HG02610 (cell line): ENCODE results near the gene DNAH14.
A peak's percentile ranks its signal among the peaks of the same experiment; 100 is the strongest.

Experiments
- ATAC-seq: cut with Tn5 transposase; IDR thresholded peaks from one replicate; pipeline ENCODE4 v1.9.1; 2021; ENCODE audit warnings: mild to moderate bottlenecking, moderate library complexity; ENCODE audit not compliant: unreplicated experiment

DNAH14 gene

DNA sequence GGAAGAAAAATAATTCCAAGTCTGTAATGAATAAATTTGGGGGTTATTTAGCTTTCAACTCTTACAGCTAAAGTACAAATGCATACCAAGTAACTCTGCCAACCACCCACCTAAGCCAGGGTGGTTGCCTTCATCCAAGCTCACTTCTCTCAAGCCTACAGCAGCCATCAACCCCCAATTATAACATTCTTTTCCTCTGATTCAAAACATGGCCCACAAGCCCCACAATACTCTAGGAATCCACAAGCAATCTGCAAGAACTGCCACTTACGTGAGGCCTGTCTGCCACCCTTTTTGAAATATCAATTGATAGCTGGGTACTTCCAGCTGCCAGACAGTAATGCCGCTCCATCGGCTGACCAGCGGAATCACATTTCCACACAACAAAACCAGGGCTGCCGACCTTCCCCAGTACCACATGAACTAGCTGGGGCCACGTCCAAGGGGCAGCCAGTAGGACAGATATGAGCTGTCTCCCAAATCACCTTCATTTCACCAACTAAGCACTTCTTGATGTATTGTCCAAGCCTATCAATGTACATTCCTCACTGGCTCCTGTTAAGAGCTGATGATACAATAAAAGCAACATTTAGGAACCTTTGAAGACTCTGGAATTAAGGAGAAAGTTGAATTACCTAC lies 495.2 kb downstream of the DNAH14 start:
- ATAC-seq, result no peak

DNA sequence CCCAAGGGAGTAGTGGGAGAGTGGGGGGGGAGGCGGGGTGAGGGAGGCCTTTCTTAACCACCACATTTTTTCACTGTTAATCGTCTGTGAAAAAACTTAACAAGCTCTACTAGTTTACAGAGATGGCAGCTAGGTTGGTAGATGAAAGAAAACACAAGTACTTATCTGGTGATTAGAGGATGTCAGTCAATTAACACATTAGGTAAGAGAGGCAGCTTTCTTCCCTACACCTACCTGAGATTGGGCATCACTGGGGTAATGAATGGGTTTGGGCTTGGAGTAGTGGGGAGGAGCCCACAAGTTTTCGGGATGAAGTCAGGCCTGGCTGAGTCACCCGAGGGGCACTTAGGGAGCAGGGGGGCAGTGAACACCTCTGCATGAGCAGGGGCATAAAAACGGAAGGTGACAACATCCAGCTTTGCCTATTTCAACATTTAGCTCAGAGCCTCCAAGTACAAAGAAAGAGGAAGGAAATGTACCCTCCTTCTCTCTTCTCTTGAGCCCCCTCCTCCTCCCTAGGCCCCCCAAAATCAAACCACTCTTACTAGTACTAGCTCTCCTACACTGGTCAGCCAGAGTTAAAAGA lies 495.8 kb downstream of the DNAH14 start:
- no peak for ATAC-seq

GRCh38 chr1:225426395-225427234 lies 497.1 kb downstream of the DNAH14 start:
- ATAC-seq, result no peak

GRCh38 chr1:225427235-225428067 lies 498.0 kb downstream of the DNAH14 start, which contains the start of gene LBR:
TSS of gene LBR (minus strand) at chr1:225428038. CDS start at chr1:225424075, 3,963 bp downstream.
- peak; percentile 34 for ATAC-seq

DNA sequence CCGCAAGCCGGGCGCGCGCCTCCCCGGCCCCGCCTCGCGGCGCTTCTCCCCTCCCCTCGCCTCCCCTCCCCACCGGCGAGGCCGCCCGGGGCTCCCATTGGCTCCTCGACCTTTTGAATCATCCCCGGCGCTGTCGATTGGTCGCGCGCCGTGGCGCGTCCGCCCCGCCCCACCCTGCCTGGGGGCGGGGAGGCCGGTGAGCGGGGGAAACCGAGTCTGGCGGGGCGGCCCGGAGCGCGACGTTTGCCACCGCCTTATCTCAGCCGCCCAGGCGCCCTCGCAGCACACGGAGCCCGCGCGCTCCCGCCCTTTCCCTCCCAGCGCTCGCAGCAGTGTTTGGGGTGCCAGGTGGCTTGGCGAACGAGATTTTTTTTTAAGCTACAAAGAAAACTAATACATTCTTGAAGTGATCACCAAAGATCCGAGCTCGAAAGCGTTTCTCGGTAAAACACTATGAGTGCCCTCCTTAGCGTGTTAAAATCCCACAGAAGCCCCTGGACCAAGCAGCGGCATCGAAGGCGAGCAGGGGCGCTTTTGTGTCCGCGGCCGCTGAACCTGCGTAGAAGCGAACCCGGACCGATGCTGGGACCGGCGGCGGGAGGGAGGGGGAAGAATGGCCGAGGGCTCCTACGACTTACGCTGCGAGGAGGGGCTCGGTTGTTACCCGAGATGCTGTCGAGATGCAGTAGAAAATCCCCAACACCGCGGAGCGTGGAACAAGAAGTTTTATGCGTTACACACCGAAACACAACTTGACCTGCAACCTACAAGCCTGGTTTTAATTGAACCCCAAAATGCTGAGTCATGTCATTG lies 498.8 kb downstream of the DNAH14 start:
- peak; percentile 94 for ATAC-seq

DNA sequence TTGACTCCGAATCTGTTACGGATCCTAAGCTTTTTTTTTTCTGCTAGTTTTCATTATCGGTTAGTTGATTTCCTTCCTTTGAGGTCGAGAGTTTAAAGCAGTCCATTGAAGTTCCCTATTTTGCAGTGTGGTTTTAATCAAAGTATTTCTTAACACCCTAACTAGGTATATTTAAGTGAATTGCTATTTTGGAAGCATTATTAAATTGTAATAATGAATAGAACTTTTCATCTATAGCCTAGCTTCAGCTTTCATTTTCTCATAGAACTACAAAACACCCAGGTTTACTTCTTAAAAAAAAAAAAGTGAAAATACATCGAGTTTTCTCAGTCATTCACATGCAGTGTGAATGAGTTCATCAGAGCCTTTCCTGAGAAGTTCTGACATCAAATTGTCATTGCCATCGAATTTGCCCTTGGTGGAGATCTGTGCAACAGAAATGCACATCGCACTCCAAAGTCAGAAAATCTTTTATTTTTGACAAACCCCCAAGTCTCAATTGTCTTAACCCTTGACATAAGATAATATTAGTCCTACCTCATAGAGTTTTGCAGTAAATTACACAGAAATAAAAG lies 499.5 kb downstream of the DNAH14 start:
- no peak for ATAC-seq

- ATAC-seq, result no peak
These were observed 500.8 kb downstream of the DNAH14 start for GRCh38 chr1:225430301-225430700.

- no peak for ATAC-seq
These were observed 501.8 kb downstream of the DNAH14 start for GRCh38 chr1:225431081-225431863.

GRCh38 chr1:225434046-225434445 lies 504.6 kb downstream of the DNAH14 start:
- no peak for ATAC-seq

GRCh38 chr1:225435076-225435475 lies 505.6 kb downstream of the DNAH14 start:
- no peak for ATAC-seq

DNA sequence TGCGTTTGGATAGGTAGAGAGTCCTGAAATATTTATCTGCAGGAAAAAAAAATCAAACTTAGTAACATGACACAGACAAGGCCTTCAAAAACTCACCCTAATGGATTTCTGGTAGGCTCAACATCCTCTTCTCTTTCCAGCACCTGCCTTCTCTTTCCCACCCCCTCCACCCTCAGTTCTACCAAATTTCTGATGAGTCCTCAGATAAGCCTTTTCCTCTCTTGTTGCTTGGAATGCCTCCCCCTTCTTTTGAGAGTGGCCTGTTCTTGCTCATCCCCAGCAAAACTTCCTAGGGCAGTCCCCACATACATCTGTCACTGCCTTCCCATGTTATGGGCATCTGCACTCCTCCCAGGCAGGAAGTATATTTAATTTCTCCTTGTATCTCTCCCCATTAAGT lies 506.0 kb downstream of the DNAH14 start:
- ATAC-seq, result peak; percentile 24

GRCh38 chr1:225435957-225436392 lies 506.5 kb downstream of the DNAH14 start:
- ATAC-seq, result peak; percentile 62

DNA sequence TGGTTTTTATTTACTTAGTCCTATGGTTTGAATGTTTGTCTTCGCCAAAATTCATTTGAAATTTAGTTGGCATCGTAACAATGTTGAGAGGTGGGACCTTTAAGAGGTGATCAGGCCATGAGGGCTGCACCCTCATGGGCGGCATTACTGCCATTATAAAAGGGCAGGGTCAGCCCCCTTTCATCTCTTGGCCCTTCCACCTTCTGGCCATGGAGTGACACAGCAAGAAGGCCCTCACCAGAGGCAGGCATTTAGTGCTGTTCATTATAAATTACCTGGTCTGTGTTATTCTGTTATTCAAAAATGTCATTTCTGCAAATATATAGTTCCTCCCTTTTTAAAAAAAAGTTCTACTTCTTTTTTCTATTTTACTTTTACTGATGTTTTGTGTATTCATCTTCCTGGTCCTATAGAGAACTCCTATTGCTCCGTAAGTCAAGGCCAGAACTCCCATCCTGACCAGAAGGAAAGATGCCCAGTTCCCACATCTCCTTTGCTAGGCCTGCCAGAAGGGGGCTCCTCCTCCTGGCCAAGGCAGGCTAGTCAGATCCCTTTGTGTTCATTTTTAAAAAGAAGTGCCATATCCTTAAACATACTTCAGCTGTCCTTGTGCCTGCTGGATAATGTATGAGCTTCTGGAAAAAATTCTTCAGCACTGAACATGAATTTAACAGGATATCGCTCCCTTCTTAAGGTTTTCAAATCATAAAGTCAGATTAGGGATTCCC lies 508.4 kb downstream of the DNAH14 start:
- ATAC-seq, result no peak

DNA sequence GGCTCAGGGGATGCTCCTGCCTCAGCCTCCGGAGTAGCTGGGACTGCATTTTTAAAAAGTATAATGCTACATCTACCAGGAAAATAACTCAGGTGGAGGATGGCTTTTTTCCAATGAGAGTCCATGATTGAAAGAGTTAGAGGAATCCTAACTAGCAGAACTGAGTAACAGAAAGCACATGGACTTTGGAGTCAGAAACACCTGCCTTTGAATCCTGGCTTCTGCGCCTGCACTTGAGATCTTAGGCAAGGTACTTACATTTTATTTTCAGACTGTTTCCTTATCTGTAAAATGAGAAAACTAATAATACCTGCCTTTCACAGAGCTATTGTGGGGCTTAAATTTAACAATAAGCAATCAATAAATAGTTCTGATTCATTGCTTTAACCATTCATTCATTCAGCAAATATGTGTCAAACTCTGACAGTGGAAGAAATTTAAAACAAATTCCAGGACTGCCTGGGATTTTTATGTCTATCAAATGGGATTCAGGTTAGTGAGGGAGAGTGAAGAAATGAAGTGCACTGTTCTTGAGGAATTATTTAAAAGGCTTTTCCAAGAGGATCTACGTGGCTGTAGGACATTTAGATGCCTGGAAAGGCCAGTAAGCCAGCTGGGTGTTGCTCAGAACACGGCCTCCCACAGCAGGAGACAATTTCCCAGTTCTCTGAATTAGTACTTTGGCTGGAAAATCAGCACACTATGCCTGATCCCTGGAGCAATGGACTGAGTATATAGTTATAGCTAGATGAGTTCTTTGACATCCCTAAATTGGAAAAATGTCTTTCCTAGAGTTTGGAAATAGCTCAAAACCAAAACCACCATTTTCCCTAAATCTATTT lies 511.1 kb downstream of the DNAH14 start:
- no peak for ATAC-seq

- no peak for ATAC-seq
These were observed 512.0 kb downstream of the DNAH14 start for GRCh38 chr1:225441314-225442122.

DNA sequence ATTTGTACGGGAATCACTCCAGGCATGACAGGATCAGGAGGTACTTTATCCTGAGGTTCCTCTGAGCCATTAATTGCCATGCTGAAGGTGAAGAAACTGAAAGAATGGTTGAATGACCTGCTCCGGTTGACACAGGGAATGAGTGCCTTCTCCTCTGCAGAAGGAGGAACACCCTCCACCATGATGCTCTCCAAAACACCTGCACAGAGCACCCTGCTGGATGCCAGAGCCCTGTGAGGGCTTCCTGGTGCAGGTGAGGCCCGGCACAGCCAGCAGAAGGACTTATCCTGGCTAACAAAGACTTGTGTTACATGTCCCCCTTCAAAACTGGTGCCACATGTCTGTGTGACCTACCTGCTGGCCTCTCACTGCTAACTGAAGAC lies 512.6 kb downstream of the DNAH14 start:
- no peak for ATAC-seq
